Suprapubic skin (tissue), 4 donors: ENCODE results near the gene KRT6B.
"Not testable (repeated sequence)": the region's sequence is repeated elsewhere in the genome, so short reads cannot be mapped to it uniquely, and the experiment has no call there.

ENCODE experiments used
- CTCF ChIP-seq, 2 donors: fragments of 200-600 bp in 1 of 2; fragments of 450-650 bp in 1 of 2; sonication (generic) in 1 of 2; IDR thresholded peaks; one replicate each; pipeline ENCODE4 v1.5.1; 2016 to 2019; ENCODE audit warnings: antibody characterized with exemption in 2 of 2, mild to moderate bottlenecking in 1 of 2, moderate library complexity in 1 of 2
- EP300 ChIP-seq: sonication (generic); formaldehyde crosslinking; IDR thresholded peaks from one replicate; pipeline ENCODE4 v1.6.1; 2017; ENCODE audit warnings: antibody characterized with exemption
- POLR2A ChIP-seq, 2 donors: fragments of 450-650 bp; IDR thresholded peaks; one replicate each; pipeline ENCODE4 v1.6.1; 2017; ENCODE audit warnings: antibody characterized with exemption in 2 of 2, mild to moderate bottlenecking in 2 of 2, moderate library complexity in 2 of 2
- POLR2AphosphoS5 ChIP-seq, 3 donors: sonication (generic); formaldehyde crosslinking; IDR thresholded peaks; one replicate each; pipeline ENCODE4 v1.6.1; 2017; ENCODE audit warnings: antibody characterized with exemption in 3 of 3

DNA sequence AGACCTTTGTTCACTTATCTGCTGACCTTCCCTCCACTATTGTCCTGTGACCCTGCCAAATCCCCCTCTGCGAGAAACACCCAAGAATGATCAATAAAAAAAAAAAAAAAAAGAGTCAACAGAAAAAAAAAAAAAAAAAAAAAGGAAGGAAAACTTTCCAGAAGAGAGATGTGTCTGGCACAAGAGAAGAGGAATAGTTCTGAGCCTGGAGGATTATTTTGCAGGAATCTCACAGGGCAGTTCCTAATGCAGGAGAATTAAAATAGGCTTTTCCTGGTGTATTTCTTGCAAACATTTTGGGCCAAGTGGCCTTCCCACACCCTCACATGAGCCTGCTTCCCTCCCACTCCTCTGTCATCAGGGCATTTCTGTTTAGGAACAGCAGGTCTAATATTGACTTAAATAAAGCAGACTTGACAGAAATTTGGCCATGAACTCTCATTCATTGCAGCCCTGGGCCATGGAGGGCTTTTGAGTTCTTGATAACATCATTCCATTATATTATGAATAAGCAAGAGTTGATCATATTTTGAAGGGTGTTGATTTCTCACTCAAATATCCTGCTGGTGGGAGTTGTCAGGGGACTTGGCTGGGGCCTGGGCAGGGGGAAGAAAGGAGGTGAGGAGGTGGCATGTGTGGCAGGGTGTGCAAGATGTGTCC lies 41.2 kb downstream of the KRT6B start:
- TF ChIP-seq CTCF (IDR thresholded peaks at IDR 0.05); POLR2AphosphoS5 (IDR thresholded peaks at IDR 0.05); EP300; POLR2A (IDR thresholded peaks at IDR 0.05): not testable (repeated sequence)
